Subcutaneous adipose tissue (tissue), 4 donors: ENCODE data around the gene TIAM1. TPM values are rescaled to one million over a fixed set of nuclear protein-coding genes. Genes with fewer than 3 reads are reported as not detected.

ENCODE experiments used
- total RNA-seq, 4 donors: library from RNA; depleted of rRNA; stranded (reverse); fragments of >200 nt; gene quantifications; one replicate each; pipeline ENCODE4 v1.1.0, GENCODE V29; 2016
- TF ChIP-seq, protein P1 (sequence below): fragments of 450-650 bp; IDR thresholded peaks from one replicate; pipeline ENCODE4 v1.5.1; 2016; ENCODE audit warnings: low read depth, mild to moderate bottlenecking, control low read depth, antibody characterized with exemption, moderate library complexity

Gene TIAM1
- total RNA-seq, 4 donors from 2014 or later = 5.1 to 27.4 (median 14.7) TPM

GRCh38 chr21:31107871-31108270 lies 236.2 kb downstream of the TIAM1 start:
- TF ChIP-seq, protein P1, sequence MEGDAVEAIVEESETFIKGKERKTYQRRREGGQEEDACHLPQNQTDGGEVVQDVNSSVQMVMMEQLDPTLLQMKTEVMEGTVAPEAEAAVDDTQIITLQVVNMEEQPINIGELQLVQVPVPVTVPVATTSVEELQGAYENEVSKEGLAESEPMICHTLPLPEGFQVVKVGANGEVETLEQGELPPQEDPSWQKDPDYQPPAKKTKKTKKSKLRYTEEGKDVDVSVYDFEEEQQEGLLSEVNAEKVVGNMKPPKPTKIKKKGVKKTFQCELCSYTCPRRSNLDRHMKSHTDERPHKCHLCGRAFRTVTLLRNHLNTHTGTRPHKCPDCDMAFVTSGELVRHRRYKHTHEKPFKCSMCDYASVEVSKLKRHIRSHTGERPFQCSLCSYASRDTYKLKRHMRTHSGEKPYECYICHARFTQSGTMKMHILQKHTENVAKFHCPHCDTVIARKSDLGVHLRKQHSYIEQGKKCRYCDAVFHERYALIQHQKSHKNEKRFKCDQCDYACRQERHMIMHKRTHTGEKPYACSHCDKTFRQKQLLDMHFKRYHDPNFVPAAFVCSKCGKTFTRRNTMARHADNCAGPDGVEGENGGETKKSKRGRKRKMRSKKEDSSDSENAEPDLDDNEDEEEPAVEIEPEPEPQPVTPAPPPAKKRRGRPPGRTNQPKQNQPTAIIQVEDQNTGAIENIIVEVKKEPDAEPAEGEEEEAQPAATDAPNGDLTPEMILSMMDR = no peak

- TF ChIP-seq, protein P1 = no peak
Measured at GRCh38 chr21:31107176-31107785, 236.8 kb downstream of the TIAM1 start.

DNA sequence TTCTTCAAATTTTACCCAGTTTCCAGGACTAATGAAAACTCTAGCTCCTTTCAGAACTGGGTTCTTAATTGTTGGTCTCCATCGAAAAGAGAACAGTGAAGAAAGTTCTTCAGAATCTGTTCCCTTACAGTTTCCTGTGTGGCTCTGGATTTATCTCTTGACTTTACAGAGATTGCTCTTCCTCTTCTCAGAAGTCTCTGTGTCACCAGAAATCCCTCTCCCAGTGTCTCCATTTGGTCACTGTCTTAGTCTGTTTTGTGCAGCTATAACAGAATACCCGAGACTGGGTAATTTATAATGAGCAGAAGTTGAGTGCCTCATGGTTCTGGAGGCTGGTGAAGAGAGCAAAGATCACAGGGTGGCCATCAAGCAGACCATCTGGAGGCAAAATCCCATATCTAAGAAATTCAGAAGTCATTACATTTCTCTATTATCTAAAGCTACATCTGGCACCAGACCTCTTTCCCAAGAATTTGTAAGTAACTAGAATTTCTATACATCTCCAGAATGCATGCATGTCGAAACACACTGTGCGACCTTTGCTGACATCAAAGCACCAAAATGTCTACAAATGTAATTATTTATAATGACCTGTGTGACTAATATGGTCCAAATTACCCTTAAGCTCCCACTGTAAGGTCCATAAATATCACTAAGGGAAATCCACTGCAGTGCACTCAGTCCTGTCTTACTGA lies 240.3 kb downstream of the TIAM1 start:
- TF ChIP-seq, protein P1 = no peak

- TF ChIP-seq, protein P1 = no peak
Measured at GRCh38 chr21:31103163-31103562, 240.9 kb downstream of the TIAM1 start.

DNA sequence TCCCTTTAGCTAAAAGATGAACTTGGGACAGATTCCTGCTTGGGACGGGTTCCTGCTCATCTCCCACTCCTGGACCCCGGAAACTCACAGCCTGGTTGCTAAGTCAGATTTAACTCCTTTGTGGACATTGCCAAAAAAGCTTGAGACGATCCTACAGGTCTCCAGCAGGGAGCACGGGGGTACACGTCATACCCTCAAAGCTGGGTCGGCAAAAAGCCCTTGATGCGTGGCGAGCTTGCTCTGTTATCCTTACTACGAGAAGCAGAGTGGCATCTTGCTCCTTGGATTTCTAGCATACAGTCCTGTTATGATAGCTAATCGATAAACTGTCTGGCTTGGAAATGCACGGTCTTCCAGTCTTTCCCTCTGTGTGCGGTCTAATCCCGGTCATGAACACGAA lies 244.9 kb downstream of the TIAM1 start:
- TF ChIP-seq, protein P1 = no peak

DNA sequence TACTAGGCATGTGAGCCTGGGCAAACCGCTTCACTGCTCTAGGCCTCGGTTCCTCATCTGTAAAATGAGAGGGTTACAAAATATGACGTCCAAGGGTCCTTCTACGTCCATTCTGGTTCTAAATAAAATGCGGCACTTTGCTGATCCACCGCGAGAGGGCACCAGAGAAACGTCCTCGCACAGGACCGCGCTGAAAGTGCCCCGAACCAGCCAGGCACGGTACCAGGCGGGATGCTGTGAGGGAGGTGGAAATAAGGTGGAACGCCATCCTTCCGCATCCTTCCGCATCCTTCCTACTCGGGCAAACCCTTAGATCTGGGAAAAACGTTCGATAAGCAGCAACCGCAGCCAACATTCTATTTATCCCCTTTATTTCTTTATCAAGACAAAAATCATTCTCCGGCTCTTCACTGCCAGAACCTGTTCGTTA lies 245.5 kb downstream of the TIAM1 start:
- TF ChIP-seq, protein P1 = no peak

DNA sequence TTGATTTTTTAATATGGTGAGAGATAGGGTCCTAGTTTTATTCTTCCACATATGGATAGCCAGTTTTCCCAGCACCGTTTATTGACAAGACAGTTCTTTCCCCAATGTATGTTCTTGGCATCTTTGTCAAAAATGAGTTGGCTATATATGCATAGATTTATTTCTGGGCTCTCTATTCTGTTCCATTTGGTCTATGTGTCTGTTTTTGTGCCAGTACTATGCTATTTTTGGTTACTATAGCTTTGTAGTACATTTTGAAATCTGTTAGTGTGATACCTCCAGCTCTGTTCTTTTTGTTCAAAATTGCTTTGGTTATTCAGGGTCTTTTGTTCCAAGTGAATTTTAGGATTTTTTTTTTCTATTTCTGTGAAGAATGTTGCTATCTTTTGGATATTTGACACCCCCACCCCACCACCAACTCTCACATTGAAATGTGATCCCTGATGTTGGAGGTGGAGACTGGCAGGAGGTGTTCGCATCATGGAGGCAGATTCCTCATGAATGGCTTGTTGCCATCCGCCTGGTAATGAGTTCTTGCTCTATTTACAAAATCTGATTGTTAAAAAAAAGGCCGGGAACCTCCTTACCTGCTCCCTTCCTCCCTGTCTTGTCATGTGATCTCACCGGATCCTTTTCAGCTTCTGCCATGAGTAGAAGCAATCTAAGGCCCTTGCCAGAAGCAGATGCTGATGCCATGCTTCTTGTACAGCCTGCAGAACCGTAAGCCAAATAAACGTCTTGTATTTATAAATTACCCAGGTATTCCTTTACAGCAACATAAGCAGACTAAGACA lies 251.0 kb downstream of the TIAM1 start:
- TF ChIP-seq, protein P1 = no peak
